NCI-H187 (cell line): ENCODE results near the gene THSD1.
"Not testable (repeated sequence)": the region's sequence is repeated elsewhere in the genome, so short reads cannot be mapped to it uniquely, and the experiment has no call there.

Source experiments
- DNase-seq, 2 experiments: peaks; one replicate each; lab custom pipeline; 2025; lab: John Stamatoyannopoulos, UW

THSD1 gene

DNA sequence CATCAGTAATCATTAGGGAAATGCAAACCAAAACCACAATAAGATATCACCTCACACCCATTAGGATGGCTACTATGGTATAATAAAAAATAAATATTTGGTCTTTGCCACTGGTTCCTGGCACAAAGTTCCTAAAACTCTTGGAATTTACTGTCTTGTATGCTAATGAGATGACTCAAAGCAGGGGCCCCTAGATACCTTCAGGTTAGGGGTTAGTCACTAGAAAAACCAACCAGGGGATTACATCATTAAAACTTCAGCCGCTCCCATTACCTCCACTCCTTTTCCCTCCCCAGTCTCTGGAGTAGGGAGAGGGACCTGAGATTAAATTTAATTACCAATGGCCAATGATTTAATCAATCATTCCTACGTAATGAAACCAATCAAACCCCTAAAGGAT, 49.6 kb downstream of the THSD1 start:
- DNase-seq, result no peak

DNA sequence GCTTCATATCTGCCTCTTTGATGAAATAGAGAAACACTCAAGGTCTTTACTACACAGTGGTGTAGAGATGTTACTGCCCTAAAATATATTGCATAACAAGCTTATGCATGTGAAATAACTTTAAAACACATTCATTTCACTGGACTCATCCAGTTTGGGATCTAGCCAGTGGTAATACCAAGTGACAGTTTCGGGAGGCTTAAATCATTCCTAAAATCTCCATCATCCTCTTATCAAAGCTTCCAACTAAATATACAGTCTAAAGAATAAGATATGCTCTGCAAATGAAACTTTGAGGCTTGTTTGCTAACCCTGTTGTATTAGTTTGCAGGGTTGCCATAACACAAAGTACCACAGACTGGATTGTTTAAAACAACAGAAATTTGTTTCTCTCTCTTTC, 52.8 kb downstream of the THSD1 start:
- DNase-seq, result no peak

DNA sequence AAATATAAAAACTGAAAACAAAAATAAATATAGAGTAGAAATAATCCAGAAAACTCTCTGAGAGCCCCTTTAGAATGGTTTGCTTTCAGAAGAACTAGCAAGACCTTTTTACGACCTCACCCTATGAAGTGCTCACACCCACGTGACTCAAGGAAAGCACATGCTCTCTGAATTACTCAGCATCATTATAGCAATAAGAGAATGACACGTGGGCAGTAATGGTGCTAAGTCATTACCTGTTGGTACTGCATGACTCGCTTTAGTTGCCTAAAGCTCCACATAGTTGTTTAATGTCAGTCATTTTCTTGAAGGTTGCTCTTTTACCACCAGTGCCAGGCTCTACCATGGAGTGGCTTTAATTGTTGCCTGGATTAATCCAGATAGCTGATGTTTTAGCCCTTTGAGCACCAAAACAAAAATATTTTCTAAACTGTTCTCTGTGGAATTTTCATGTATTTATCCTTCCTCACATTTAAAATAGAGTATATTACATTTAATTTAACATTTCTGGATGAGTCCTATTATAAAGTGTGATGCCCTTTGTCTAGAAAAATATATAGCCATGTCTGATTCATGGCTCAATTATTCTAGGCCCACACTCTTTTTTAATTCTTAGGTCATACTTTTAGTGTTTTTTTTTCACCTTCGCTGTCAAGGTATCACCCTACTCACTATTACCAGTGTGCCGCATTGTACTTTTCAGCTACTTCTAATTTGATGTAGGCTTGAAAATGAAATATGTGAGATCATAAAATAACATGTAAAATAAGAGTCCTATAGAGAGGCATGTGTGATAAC, 56.8 kb downstream of the THSD1 start:
- no peak for DNase-seq

DNA sequence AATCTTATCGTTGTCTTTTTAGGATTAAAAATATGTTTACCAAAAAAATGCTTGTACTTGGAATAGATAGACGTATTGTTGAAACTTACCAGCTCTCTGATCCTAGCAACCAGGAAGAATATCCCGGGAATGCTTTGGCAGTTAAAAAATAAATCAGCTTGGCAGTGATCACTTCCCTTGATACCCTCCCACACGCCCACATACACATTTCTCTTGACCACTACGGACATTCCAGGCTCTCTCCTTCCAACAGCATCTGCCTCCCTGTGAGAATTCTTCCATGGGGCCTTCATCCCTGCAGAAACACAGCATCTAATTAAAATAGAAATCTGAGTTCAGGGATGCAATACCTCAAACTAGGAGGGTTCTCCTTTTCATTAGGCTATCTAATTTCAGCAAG, 57.9 kb downstream of the THSD1 start:
- DNase-seq, result no peak

DNA sequence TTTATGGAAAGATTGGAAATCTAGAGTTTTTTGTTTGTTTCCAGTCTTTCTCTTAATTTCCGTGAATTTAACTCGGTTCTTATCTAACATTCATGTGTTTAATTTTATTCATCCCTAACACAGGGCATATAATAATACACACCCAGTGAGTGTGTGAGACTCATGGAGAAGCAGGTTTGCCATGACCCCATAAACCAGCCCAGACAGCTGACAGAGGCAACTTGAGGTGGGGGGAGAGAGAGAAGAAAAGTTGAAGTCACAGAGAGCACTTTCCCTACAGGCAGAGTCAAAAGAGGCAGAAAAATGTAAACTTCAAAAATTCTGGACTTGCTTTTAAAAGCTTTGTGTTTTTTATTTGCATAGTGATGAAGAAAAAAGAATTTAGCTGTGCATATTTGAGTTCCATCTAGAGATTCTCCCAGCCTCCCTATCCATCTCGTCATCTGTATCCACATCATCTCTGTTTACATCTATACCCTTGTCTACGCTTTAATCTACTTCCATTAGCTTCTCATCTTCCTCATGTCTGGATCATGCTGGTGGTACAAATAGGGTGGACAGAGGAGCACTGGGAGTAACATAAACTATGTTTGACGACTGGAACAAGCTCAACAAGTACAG, 60.2 kb downstream of the THSD1 start:
- DNase-seq, result no peak

DNA sequence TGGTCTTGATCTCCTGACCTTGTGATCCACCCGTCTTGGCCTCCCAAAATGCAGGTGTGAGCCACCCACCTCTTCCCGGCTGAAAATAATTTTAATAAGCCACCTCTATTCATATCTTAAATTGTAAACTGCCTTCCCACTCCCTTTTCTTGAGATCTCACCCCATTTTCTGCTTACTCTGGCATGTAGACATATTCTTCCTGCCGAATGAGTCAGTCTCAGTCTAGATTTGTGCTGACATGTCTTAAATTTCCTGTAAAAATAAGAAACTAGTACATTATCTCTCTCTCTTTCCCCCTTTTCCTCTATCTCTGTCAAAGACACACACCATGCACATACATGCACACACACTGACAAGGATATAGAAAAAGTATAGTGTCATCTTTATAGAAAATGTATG, 60.9 kb downstream of the THSD1 start:
- DNase-seq, result no peak

DNA sequence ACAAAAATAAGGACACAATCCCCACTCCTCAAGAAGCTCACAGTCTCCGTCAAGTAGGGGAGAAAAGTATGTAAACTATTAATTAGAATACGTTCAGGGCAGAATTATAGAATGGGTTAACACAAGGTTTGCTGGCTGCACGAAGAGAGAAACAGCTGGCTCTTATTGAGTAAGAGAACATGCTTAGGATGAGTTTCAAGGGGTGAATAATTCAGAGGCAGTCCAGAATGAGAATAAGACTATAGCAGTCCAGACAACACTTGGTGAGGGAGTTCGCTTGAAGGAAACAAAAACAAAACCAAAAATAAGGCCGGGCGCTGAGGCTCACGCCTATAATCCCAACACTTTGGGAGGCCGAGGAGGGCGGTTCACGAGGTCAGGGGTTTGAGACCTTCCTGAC, 61.9 kb downstream of the THSD1 start:
- DNase-seq, result no peak

DNA sequence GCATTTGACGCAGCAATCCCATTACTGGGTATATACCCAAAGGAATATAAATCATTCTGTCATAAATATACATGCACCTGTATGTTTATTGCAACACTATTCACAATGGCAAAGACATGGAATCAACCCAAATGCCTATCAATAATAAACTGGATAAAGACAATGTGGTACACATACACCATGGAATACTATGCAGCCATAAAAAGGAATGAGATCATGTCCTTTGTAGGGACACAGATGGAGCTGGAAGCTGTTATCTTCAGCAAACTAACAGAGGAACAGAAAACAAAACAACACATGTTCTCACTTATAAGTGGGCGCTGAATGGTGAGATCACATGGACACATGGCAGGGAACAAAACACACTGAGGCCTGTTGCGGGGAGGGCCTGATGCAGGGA, 63.8 kb downstream of the THSD1 start:
- DNase-seq, result not testable (repeated sequence)

DNA sequence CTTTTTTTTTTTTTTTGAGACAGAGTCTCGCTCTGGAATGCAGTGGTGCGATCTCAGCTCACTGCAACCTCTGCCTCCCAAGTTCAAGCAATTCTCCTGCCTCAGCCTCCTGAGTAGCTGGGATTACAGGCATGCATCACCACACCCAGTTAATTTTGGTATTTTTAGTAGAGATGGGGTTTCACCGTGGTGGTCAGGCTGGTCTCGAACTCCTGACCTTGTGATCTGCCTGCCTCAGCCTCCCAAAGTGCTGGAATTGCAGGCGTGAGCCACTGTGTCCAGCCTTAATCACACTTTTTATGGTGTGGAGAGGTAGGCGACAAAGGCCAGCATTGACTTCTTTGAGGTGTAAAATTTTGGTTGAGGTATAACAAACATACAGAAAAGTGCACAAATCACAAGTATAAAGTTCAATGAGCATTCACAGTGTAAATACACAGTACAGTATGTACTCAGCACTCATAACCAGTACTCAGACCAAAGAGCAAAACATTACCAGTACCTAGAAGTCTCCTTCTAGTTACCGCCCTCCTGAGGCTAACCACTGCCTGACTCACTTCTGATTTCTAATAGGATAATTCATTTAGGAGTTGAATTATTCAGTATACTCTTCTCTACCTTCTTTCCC, 68.0 kb downstream of the THSD1 start:
- not testable (repeated sequence) for DNase-seq

DNA sequence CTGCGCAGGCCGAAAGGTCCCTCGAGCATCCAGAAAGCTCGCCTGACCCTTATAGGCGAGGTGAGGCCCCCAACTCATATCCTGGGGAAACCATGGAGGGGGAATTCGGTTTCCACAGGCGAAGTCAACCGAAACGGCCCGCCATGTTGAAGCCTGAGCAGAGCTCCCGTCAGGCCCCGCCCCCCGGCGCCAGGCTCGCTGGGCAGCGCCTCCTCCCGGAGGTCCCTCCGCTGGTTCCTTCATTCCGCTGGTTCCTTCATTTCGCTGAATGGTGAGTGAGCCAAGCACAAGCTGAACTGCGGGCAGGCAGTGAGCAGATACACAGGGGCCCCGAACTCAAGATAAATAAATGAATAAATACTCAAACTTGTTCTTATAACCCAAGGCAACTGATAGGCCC, 71.9 kb downstream of the THSD1 start:
- DNase-seq, result not testable (repeated sequence)

DNA sequence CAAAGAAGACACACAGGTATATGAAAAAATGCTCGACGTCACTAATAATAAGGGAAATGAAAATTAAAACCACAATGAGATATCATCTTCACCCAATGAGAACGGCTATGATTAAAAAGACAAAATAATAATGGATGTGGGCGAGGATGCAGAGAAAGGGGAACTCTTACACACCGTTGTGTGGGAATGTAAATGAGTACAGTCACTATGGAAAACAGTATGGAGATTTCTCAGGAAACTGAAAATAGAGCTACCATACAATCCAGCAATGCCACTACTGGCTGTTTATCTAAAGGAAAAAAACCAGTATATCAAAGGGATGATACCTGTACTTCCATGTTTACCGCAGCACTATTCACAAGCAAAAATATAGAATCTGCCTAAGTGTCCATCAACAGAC, 74.1 kb downstream of the THSD1 start:
- not testable (repeated sequence) for DNase-seq
